Natural killer cell (primary cell): ENCODE measurements around the gene CPEB3. TPM values are rescaled to one million over a fixed set of nuclear protein-coding genes. Genes with fewer than 3 reads are reported as not detected.

ENCODE experiments used
- ATAC-seq, 3 donors: fragments of 150-1000 bp in 2 of 3; fragments of 200-7000 bp in 1 of 3; cut with Tn5 transposase; 1 replicate in 1 of 3; 2 replicates in 2 of 3; pipeline ENCODE4 v1.10.0; 2021; ENCODE audit warnings: mild to moderate bottlenecking in 2 of 3, moderate library complexity in 2 of 3
- DNase-seq, 2 donors: peaks; one replicate each; pipeline versions ENCODE4 v3.0.0 to v3.0.0-alpha.2; 2013 to 2021; ENCODE audit warnings: mixed read lengths in 1 of 2
- H3K27ac ChIP-seq: one replicate; pipeline ENCODE4 v1.5.1; 2013; ENCODE audit warnings: mild to moderate bottlenecking, low read length
- H3K27me3 ChIP-seq: one replicate; pipeline ENCODE4 v1.6.1; 2013; ENCODE audit warnings: low read length; ENCODE audit not compliant: control insufficient read depth, insufficient read depth
- H3K36me3 ChIP-seq: one replicate; pipeline ENCODE4 v1.6.1; 2013; ENCODE audit warnings: low read length; ENCODE audit not compliant: control insufficient read depth, insufficient read depth
- H3K4me1 ChIP-seq: one replicate; pipeline ENCODE4 v1.6.1; 2013; ENCODE audit warnings: low read length; ENCODE audit not compliant: control insufficient read depth, insufficient read depth
- H3K4me3 ChIP-seq: one replicate; pipeline ENCODE4 v1.5.1; 2013; ENCODE audit warnings: low read length
- H3K9me3 ChIP-seq: one replicate; pipeline ENCODE4 v1.6.1; 2013; ENCODE audit warnings: low read length; ENCODE audit not compliant: control insufficient read depth, insufficient read depth
- H3K27ac Mint-ChIP-seq, 2 donors: one replicate each; pipeline ENCODE4 v1.8.0; 2022; ENCODE audit warnings: mild to moderate bottlenecking in 2 of 2, mixed read lengths in 2 of 2, moderate library complexity in 1 of 2
- H3K27me3 Mint-ChIP-seq, 2 donors: one replicate each; pipeline ENCODE4 v1.8.0; 2022; ENCODE audit warnings: low read depth in 2 of 2, mixed read lengths in 2 of 2
- H3K36me3 Mint-ChIP-seq: one replicate; pipeline ENCODE4 v1.8.0; 2022; ENCODE audit warnings: mixed read lengths
- H3K4me1 Mint-ChIP-seq, 2 donors: one replicate each; pipeline ENCODE4 v1.8.0; 2022; ENCODE audit warnings: mixed read lengths in 2 of 2
- H3K4me3 Mint-ChIP-seq: one replicate; pipeline ENCODE4 v1.8.0; 2022; ENCODE audit warnings: mild to moderate bottlenecking, moderate library complexity, mixed read lengths
- H3K9me3 Mint-ChIP-seq, 2 donors: one replicate each; pipeline ENCODE4 v1.8.0; 2022; ENCODE audit warnings: mixed read lengths in 2 of 2
- WGBS: methylation state at CpG from one replicate; pipeline ENCODE4 v1.1.7; 2013; ENCODE audit warnings: missing lambda C conversion rate; ENCODE audit not compliant: insufficient coverage; 5-methylcytosine and 5-hydroxymethylcytosine counted together
- intact Hi-C: fragments of 100-400 bp; cut with micrococcal nuclease; formaldehyde crosslinking; loops from one replicate; pipeline ENCODE4 v1.14.2; 2022
- total RNA-seq, 4 donors: library from RNA; stranded (reverse); fragments of 120-200 nt in 1 of 4; gene quantifications; one replicate each; pipeline versions ENCODE4 v1.2.3 to v1.2.4, GENCODE V29; 2013 to 2022
- TF ChIP-seq, protein P1 (sequence below): fragments of 200-600 bp; IDR thresholded peaks from one replicate; pipeline ENCODE4 v1.8.0; 2022; ENCODE audit warnings: antibody characterized with exemption

Gene CPEB3
- total RNA-seq, 3 donors from 2014 or later (not counting 1 experiment from before 2014, with no cell fraction given), result 3.6 to 6.9 (median 5.4) TPM

DNA sequence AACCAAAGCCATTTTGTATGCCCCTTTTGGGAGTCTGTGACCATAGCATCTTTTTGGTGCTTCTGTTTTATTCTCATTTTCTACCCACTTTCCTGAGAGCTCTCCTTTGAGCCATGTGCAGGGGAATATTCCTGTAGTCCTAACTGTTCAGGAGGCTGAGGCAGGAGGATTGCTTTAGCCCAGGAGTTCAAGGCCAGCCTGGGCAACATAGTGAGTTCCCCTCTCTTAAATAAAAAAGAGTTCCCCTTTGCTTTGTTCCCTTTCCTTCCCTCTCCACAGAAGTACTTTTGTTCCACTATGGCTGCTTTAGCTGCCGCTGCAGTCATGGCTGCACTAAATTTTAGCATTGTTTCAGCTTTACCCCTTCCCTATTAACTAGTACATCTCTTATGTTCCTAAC lies 281.4 kb downstream of the CPEB3 start:
- Mint-ChIP-seq H3K4me1 (peaks cover 19% of the 10 kb centered on the region in 2 donors), H3K9me3 (no peaks in the 10 kb centered on the region), H3K36me3 (no peaks in the 10 kb centered on the region), H3K4me3 (no peak overlapping the region), H3K27ac (peak overlapping the region; percentile 12 to 25), H3K27me3 (no peaks in the 10 kb centered on the region)
- Histone ChIP-seq H3K36me3 (peaks cover 28% of the 10 kb centered on the region), H3K27ac (no peak overlapping the region), H3K4me3 (no peak overlapping the region), H3K27me3 (no peaks in the 10 kb centered on the region), H3K4me1 (peaks cover 8% of the 10 kb centered on the region), H3K9me3 (no peaks in the 10 kb centered on the region)
- ATAC-seq (no peak), DNase-seq (no peak)
- intact Hi-C loops, result no loop called here
- TF ChIP-seq, protein P1, sequence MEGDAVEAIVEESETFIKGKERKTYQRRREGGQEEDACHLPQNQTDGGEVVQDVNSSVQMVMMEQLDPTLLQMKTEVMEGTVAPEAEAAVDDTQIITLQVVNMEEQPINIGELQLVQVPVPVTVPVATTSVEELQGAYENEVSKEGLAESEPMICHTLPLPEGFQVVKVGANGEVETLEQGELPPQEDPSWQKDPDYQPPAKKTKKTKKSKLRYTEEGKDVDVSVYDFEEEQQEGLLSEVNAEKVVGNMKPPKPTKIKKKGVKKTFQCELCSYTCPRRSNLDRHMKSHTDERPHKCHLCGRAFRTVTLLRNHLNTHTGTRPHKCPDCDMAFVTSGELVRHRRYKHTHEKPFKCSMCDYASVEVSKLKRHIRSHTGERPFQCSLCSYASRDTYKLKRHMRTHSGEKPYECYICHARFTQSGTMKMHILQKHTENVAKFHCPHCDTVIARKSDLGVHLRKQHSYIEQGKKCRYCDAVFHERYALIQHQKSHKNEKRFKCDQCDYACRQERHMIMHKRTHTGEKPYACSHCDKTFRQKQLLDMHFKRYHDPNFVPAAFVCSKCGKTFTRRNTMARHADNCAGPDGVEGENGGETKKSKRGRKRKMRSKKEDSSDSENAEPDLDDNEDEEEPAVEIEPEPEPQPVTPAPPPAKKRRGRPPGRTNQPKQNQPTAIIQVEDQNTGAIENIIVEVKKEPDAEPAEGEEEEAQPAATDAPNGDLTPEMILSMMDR, result no peak
- WGBS, result 96% methylated on average over 1 of the region's 1 CpG

DNA sequence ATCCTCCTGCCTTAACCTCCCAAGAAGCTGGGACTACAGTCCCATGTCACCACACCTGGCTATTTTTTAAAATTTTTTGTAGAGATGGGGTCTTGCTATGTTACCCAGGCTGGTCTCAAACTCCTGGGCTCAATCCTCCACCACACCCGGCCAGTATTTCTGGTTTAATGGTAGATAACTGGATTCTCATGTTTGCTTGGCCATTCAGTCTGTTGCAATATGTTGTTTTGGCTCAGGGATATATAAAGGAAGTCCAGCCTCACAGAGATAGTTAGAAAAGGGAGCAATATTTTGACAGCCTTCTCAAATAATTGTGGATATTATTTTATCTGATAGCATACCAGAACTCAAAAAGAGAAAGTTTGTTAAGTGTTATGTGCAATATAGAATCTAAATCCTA lies 284.9 kb downstream of the CPEB3 start:
- TF ChIP-seq, protein P1, result no peak
- H3K27me3 ChIP-seq, result no peaks in the 10 kb centered on the region
- H3K27ac ChIP-seq, result no peak overlapping the region
- ATAC-seq (no peak), DNase-seq (no peak)
- no CpG with 5 or more reads among the region's 1 CpG for WGBS
- intact Hi-C loops, result no loop called here
- H3K9me3 ChIP-seq, result no peaks in the 10 kb centered on the region
- Mint-ChIP-seq H3K27me3 (no peaks in the 10 kb centered on the region), H3K4me3 (no peak overlapping the region), H3K4me1 (peaks cover 19 to 22% of the 10 kb centered on the region in 2 donors), H3K9me3 (no peaks in the 10 kb centered on the region), H3K36me3 (peaks cover 10% of the 10 kb centered on the region), H3K27ac (no peak overlapping the region)
- no peak overlapping the region for H3K4me3 ChIP-seq
- peaks cover 8% of the 10 kb centered on the region for H3K4me1 ChIP-seq
- peaks cover 9% of the 10 kb centered on the region for H3K36me3 ChIP-seq

DNA sequence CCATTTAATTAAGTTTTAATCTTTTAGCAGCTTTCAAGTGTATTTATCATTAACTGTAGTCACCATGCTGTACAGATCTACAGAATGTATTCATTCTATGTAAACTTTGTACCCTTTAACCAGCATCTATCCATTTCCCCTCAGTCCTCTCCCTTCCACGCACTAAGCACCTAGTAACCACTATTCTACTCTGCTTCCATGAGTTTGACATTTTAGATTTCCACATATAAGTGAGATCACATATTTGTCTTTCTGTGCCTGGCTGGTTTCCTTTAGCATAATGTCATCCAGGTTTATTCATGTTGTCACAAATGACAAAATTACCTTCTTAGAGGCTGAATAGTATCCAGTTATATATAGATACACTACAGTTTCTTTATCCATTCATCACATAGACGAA lies 287.6 kb downstream of the CPEB3 start:
- H3K36me3 ChIP-seq, result peaks cover 11% of the 10 kb centered on the region
- H3K4me1 ChIP-seq, result peaks cover 1% of the 10 kb centered on the region
- no peak overlapping the region for H3K4me3 ChIP-seq
- no peak overlapping the region for H3K4me3 Mint-ChIP-seq
- H3K27ac ChIP-seq, result no peak overlapping the region
- no peak for ATAC-seq
- no peaks in the 10 kb centered on the region for H3K27me3 ChIP-seq
- peak overlapping the region in 1 of 2 donors; percentile 21 for H3K27ac Mint-ChIP-seq
- no peaks in the 10 kb centered on the region for H3K9me3 Mint-ChIP-seq
- H3K4me1 Mint-ChIP-seq, result peaks cover 13 to 15% of the 10 kb centered on the region in 2 donors
- H3K36me3 Mint-ChIP-seq, result peaks cover 10% of the 10 kb centered on the region
- intact Hi-C loops, result no loop called here
- TF ChIP-seq, protein P1, result no peak
- H3K9me3 ChIP-seq, result no peaks in the 10 kb centered on the region
- no peaks in the 10 kb centered on the region for H3K27me3 Mint-ChIP-seq
- no peak for DNase-seq
- whole genome bisulfite sequencing, result 100% methylated on average over 1 of the region's 2 CpGs

DNA sequence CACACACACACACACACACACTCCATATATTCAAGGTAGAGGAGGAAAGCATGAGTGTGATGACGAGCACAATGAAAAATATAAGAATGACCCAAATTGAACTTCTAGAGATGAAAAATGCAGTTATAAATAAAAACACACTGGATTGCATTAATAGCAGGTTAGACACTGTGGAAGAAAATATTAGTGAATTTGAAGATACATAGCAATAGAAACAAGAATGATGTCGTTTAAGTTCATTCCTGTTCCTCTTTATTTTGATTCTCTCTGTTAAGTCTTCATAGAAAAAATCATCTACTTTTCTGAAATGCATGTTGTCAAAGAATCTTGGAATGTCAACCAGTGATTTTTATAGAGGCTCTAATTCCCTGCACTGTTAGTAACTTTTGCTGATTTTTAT lies 288.9 kb downstream of the CPEB3 start:
- Mint-ChIP-seq H3K9me3 (no peaks in the 10 kb centered on the region), H3K4me1 (peaks cover 8 to 15% of the 10 kb centered on the region in 2 donors), H3K27ac (no peak overlapping the region), H3K4me3 (no peak overlapping the region), H3K36me3 (peaks cover 10% of the 10 kb centered on the region), H3K27me3 (no peaks in the 10 kb centered on the region)
- no CpG with 5 or more reads among the region's 2 CpGs for WGBS
- TF ChIP-seq, protein P1, result no peak
- no peak for DNase-seq
- Histone ChIP-seq H3K27me3 (no peaks in the 10 kb centered on the region), H3K27ac (no peak overlapping the region), H3K36me3 (peaks cover 20% of the 10 kb centered on the region), H3K9me3 (no peaks in the 10 kb centered on the region), H3K4me3 (no peak overlapping the region), H3K4me1 (no peaks in the 10 kb centered on the region)
- ATAC-seq, result no peak
- intact Hi-C loops, result no loop called here
